Measurements from ENCODE around the gene GCNT1.
"Not testable (repeated sequence)": the region's sequence is repeated elsewhere in the genome, so short reads cannot be mapped to it uniquely, and the experiment has no call there.

DNA sequence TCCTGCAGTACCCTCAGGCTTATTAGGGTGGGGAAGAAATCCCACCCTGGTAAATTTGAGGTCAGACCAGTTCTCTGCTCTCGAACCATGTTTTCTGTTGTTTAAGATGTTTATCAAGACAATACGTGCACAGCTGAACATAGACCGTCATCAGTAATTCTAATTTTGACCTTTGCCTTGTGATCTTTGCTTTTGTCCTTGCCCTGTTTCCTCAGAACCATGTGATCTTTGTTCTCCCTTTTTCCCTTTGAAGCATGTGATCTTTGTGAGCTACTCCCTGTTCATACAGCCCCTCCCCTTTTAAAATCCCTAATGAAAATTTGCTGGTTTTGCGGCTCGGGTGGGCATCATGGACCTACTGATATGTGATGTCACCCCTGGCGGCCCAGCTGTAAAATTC is 24.1 kb upstream of the GCNT1 start:
- TF ChIP-seq, protein P1, sequence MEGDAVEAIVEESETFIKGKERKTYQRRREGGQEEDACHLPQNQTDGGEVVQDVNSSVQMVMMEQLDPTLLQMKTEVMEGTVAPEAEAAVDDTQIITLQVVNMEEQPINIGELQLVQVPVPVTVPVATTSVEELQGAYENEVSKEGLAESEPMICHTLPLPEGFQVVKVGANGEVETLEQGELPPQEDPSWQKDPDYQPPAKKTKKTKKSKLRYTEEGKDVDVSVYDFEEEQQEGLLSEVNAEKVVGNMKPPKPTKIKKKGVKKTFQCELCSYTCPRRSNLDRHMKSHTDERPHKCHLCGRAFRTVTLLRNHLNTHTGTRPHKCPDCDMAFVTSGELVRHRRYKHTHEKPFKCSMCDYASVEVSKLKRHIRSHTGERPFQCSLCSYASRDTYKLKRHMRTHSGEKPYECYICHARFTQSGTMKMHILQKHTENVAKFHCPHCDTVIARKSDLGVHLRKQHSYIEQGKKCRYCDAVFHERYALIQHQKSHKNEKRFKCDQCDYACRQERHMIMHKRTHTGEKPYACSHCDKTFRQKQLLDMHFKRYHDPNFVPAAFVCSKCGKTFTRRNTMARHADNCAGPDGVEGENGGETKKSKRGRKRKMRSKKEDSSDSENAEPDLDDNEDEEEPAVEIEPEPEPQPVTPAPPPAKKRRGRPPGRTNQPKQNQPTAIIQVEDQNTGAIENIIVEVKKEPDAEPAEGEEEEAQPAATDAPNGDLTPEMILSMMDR (IDR thresholded peaks at IDR 0.05), result not testable (repeated sequence)
- TF ChIP-seq SIN3A (IDR thresholded peaks at IDR 0.05; ENCODE audit: borderline replicate concordance, insufficient read depth, low read depth, low read length); POLR2AphosphoS5 (IDR thresholded peaks at IDR 0.05; ENCODE audit: low read depth, low read length): not testable (repeated sequence)
- TF ChIP-seq, protein P2, sequence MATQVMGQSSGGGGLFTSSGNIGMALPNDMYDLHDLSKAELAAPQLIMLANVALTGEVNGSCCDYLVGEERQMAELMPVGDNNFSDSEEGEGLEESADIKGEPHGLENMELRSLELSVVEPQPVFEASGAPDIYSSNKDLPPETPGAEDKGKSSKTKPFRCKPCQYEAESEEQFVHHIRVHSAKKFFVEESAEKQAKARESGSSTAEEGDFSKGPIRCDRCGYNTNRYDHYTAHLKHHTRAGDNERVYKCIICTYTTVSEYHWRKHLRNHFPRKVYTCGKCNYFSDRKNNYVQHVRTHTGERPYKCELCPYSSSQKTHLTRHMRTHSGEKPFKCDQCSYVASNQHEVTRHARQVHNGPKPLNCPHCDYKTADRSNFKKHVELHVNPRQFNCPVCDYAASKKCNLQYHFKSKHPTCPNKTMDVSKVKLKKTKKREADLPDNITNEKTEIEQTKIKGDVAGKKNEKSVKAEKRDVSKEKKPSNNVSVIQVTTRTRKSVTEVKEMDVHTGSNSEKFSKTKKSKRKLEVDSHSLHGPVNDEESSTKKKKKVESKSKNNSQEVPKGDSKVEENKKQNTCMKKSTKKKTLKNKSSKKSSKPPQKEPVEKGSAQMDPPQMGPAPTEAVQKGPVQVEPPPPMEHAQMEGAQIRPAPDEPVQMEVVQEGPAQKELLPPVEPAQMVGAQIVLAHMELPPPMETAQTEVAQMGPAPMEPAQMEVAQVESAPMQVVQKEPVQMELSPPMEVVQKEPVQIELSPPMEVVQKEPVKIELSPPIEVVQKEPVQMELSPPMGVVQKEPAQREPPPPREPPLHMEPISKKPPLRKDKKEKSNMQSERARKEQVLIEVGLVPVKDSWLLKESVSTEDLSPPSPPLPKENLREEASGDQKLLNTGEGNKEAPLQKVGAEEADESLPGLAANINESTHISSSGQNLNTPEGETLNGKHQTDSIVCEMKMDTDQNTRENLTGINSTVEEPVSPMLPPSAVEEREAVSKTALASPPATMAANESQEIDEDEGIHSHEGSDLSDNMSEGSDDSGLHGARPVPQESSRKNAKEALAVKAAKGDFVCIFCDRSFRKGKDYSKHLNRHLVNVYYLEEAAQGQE (IDR thresholded peaks at IDR 0.05; ENCODE audit: insufficient read depth in 1 of 2, low read depth in 2 of 2, low read length in 1 of 2), result not testable (repeated sequence)

Measured in Panc1 (cell line).